HG03039 (cell line): ENCODE results near the gene MYO3A.

ENCODE experiments used
- ATAC-seq: cut with Tn5 transposase; IDR thresholded peaks from one replicate; pipeline ENCODE4 v1.9.1; 2021; ENCODE audit warnings: mild to moderate bottlenecking, moderate library complexity; ENCODE audit not compliant: unreplicated experiment

The MYO3A gene

GRCh38 chr10:26212511-26212910 is 278.5 kb downstream of the MYO3A start:
- no peak for ATAC-seq

GRCh38 chr10:26213157-26213800 is 279.2 kb downstream of the MYO3A start:
- ATAC-seq = no peak

GRCh38 chr10:26214004-26214403 is 280.0 kb downstream of the MYO3A start:
- no peak for ATAC-seq

DNA sequence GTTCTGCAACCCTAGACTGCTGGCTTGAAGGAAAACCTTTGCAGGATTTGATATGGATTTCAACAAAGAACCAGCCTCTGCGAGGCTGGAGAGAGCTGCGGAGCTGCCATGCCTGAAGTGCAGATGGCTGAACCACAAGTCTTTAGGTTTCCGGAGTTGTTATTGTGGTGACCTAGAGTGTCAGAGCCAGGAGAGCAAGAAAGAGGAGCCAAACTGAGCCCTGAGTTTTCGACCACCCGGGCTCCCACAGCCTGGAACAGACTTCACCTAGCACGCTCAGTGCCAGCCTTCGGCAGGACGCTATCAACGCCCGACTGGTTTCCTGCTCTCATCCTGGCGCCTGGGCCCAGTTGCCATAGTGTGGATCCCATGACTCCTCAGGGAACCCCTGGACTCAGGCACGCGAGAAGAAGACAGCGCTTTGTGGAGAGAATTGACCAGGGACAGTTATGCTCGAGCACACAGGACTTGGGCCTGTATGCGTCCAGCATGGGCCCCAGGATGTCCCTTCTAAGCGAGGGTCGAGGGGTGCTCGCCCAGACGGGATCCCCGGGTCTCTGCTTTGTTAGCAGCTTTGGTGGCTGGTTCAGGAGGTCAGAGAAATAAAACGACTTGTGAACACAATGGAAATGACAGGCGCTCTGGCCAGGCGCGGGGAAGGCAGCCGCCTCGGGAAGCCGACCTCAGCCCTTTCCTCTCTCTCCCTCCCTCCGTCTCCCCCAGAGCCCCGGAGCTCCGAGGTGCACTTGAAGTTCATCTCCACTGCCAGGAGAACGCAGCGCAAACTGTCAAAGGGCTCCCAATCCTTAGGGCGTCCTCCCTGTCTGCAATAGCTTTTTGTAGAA is 280.7 kb downstream of the MYO3A start:
- no peak for ATAC-seq

- no peak for ATAC-seq
These were observed 281.4 kb downstream of the MYO3A start for GRCh38 chr10:26215396-26215934.

DNA sequence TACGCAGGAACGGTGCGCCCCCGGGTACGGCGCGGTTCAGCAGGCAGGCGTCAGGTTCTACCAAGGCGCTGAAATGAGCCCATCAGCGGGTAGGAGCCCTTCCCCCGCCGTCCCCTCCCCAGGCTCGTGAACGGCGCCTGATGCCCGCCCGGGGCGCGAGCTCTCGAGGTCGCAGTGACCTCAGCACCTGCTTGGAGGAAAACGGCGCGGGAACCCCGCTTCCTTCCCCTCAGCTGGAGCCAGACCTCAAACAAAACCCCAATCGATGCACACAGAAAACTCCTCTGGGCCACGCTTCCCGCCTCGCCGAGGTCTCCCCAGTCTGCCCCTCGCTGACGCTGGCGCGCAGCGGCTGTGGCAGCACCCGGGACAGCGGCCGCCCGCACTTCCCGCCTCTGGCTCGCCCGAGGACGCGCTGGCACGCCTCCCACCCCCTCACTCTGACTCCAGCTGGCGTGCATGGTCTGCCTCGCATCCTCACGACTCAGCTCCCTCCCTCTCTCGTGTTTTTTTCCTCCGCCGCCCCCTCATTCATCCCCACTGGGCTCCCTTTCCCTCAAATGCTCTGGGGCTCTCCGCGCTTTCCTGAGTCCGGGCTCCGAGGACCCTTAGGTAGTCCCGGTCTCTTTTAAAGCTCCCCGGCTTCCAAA is 282.0 kb downstream of the MYO3A start:
- no peak for ATAC-seq

GRCh38 chr10:26216585-26217395 is 282.8 kb downstream of the MYO3A start, which contains the start of gene GAD2:
Gene GAD2, plus strand, starts transcription at chr10:26216774. Its CDS starts 36 bp downstream, at chr10:26216810.
- ATAC-seq = no peak

DNA sequence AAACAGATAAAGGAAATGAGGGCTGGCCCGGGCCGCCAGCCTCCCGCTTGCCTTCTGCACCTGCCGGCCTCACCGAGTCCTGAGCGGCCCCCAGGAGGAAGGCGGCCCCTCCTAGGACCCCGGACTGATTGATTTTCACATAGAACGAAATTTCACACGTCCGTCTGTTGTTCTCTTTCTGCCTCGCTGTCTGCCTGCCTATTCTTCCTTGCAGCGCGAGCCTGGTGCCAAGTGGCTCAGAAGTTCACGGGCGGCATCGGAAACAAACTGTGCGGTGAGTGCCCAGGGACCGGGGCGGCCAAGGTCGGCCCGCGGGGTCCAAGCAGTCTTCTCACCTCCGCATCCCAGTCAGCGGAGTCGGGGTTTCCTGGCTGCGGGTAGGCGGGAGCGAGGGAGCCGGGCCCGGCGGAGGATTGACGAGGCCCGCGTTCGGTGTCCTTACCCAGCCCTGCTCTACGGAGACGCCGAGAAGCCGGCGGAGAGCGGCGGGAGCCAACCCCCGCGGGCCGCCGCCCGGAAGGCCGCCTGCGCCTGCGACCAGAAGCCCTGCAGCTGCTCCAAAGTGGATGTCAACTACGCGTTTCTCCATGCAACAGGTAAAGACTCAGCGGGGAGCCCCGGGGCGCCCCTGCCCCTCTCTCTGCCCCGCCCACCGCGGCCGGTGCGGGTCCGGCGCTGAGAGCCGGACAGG is 283.5 kb downstream of the MYO3A start:
- ATAC-seq = no peak

DNA sequence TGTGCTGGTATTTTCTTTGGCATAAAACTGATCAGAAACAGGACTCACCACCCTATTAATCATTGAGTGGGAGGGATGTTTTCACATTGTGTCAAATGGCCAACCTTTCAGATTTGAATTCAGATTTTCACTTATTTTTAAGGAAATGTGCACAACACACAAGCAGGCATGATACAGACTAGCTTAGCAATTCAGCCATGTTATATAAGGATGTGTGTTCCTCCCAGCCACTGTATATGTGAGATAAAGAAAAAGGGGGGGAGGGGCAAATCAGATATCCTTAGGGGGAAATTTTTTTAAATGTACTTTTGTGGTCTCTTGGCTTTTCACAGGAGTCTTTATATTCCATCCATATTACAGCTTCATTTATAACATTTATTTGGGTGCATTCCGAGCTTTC is 285.6 kb downstream of the MYO3A start:
- no peak for ATAC-seq

DNA sequence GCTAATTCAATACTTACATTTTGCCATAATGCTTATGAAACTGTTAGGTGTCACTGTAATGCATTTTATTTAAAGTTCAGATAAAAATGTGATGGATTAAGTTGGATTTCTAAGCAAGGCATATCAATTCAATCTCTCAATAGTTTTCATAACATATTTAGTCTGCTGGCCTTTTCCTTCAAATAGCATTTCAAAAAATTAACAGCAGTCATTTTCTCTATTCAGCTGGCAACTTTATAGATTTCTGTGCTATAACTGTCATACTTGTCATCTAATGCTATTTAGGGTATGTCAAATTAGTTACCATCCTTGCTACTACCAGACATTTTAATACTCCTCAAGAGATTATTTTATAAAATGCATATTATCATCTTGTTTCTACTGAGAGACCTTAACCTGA is 286.9 kb downstream of the MYO3A start:
- ATAC-seq = no peak

DNA sequence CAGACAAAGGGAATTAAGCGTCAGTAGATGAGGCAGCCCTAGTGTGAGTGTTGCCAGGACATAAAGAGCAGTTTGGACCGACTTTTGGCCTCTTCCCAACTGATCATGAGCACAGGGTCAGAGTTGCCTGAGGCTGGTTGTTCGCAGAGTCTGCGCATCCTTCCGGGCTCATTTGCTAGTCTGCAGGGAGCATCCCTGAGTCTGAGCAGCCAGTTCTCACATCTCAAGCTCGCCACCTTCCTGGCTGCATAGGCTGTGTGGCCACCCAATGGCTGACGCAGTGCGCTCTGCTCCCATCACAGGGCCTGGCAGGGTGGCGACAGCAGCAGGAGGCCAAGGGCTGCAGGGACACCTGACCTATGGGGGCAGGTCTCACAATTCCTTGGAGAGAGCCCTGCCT is 287.5 kb downstream of the MYO3A start:
- no peak for ATAC-seq

DNA sequence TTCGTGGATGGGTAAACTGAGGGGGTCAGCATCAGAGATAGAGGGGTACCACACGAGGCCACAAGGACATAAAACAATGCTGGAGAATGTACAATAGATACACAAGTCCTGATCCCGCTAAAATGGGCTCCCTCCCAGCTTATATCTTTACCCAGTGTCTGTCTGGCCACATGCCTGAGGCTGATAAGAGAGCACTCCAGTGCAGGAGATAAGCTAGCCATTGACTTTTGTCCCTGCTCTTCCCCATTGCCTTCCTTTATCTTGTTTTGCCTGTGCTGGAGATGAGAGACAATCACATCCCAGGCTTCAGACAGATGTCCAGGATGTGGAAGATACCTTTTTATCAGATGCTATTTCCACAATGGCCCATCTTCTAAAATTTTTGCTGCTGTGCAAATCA is 288.5 kb downstream of the MYO3A start:
- no peak for ATAC-seq

- no peak for ATAC-seq
These were observed 291.3 kb downstream of the MYO3A start for GRCh38 chr10:26225322-26225721.

GRCh38 chr10:26227786-26228185 is 293.8 kb downstream of the MYO3A start:
- no peak for ATAC-seq

DNA sequence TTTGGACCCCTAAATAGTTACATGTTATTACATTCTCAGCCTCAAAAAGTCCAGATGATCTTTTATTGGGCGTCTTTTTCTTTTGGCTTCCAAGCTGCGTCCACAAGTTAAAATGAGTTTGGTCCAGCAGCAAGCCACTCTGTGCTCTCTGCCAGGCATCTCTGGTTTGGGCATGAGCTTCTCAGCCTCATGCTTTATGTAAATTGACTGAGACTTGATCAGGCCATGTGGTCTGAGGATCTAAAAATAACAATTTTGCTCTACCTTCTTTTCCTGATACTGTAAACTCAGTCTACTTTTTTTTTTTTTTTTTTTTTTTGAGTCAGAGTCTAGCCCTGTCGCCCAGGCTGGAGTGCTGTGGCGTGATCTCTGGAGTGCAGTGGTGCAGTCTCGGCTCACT is 298.1 kb downstream of the MYO3A start:
- no peak for ATAC-seq

- no peak for ATAC-seq
These were observed 301.7 kb downstream of the MYO3A start for GRCh38 chr10:26235761-26236160.

- ATAC-seq = no peak
These were observed 304.3 kb downstream of the MYO3A start for GRCh38 chr10:26238378-26238777.

DNA sequence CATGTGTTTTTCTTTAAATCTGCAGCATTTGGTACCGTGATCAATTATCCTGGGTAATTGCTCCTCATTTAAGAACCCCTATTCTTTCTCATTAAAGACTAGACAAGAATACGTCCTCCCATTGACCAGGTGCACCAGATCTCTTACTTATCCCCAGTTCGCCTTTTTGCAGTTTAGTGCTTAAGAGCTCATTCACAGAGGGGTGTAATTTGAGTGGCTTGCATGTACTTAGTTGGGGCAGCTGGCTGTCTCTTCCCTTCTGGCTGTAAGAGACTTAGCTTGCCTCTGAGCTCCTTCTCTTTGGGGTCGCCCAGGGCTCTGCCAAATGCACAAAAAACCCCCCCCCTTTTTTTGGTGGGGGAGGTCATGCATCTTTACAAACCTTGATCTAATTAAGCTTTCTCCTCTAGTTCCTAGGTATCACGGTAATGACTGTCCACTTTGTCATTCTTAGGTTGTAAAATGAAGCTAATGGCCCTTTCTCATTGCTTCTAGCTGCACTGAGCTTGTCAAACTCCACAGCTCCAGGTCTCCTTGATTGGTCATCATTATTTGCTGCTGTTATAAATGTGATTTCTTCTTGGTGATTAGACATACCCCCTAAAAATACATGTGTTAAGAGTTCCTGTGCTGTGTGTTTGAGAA is 308.8 kb downstream of the MYO3A start:
- no peak for ATAC-seq

DNA sequence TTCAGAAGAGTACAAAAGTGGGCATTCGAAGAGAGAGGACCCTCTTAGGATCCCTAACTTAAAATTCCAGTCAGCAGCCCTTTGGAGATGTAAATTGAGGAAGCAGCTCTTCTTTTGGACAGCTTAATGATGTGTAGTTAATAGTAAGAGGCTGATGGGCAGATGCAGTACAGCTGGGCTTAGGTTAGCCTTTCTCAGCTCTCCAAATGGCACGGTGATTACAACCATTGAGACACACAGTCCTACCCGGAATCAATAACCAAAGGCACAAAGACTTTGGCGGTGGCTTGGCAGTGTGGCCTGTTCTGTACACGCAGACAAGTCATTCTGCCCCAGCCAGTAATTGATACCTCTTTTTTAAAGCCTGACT is 309.3 kb downstream of the MYO3A start:
- no peak for ATAC-seq

DNA sequence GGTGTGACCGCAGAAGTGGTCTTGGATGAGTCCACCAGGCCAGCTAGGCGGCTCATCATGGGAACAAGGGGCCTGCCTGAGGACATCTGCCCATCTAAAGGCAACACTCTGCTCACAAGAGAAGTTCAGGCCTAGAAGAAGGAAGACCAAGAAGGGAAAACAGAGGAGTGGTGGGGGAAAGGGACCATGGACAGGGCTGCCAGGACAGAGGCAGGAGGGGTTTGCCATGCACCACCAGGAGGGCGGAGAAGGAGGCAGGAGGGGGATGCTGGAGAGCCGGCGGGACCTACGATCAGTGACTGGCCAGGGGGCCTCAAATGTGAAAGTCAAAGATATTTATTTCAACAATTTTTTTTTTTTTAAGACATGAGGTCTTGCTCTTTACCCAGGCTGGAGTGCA is 315.7 kb downstream of the MYO3A start:
- ATAC-seq = no peak
